ENCODE results near the gene STIP1. TPM values are rescaled to one million over a fixed set of nuclear protein-coding genes. Genes with fewer than 3 reads are reported as not detected.

Gene STIP1
- total and polyA plus RNA-seq, 5 experiments from 2014 or later = 59.4 to 132 (median 110) TPM

DNA sequence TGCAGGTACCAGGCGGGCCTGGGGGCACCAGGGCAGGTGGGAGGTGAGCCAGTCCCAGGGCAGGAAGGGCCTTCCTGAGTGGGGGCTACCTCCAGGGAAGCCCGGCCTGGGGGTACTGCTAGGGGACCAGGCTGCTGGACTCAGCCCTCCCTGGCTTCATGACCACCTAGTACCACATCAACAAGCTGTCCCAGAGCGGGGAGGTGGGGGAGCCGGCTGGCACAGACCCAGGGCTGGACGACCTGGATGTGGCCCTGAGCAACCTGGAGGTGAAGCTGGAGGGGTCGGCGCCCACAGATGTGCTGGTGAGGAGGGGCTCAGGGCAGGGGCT lies 33.3 kb downstream of the STIP1 start:
- POLR2A ChIA-PET = interaction anchor here (0.6 to 7.2 kb wide), 2 partner anchors 13 to 30 kb away, joined by 3 to 83 read pairs; partner anchors contain the start of gene FERMT3
- Mint-ChIP-seq H3K27ac (no peak overlapping the region), H3K27me3 (no peaks in the 10 kb centered on the region)

DNA sequence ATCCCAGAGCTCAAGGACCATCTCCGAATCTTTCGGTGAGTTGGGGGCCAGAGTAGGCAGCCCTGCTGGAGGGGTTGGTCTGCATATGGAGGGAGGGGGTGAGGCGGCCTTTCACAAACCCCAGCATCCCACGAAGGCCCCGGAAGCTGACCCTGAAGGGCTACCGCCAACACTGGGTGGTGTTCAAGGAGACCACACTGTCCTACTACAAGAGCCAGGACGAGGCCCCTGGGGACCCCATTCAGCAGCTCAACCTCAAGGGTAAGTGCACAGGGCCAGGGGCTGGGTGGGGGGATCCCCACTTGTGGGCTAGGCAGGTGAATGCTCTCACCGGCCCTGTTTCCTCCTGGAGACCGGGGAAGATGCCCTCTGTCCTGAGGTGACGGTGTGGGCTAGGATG lies 33.8 kb downstream of the STIP1 start:
- no peaks in the 10 kb centered on the region for H3K9me3 Mint-ChIP-seq
- no peak for ATAC-seq
- peak overlapping the region in 1 of 10 donors; percentile 7 for H3K27ac Mint-ChIP-seq
- no peaks in the 10 kb centered on the region for H3K27me3 Mint-ChIP-seq
- POLR2A ChIA-PET = interaction anchor here (0.6 to 7.2 kb wide), 3 partner anchors 8 to 31 kb away, joined by 3 to 83 read pairs (median 3); partner anchors contain the start of gene FERMT3
- peaks cover 7 to 18% (median 15%) of the 10 kb centered on the region in 4 donors for H3K4me1 Mint-ChIP-seq
- no peak overlapping the region for H3K4me3 Mint-ChIP-seq
- H3K36me3 Mint-ChIP-seq = peaks cover 0 to 50% (median 0%) of the 10 kb centered on the region in 3 donors
- no peak for DNase-seq

More for the DNA sequence above, 33.3 kb downstream of the STIP1 start:
- no peak for ATAC-seq
- Mint-ChIP-seq H3K4me1 (peaks cover 7 to 18% (median 14%) of the 10 kb centered on the region in 4 donors), H3K9me3 (no peaks in the 10 kb centered on the region), H3K4me3 (no peak overlapping the region), H3K36me3 (peaks cover 0 to 54% (median 0%) of the 10 kb centered on the region in 3 donors)
- DNase-seq = no peak

DNA sequence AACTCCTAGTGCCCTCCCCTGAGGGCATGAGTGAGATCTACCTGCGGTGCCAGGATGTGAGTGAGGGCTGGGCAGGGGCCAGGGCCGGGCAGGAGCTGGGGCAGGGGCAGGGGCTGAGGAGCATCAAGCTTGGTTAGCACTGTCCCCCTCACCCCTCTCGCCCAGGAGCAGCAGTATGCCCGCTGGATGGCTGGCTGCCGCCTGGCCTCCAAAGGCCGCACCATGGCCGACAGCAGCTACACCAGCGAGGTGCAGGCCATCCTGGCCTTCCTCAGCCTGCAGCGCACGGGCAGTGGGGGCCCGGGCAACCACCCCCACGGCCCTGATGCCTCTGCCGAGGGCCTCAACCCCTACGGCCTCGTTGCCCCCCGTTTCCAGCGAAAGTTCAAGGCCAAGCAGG lies 34.3 kb downstream of the STIP1 start:
- H3K36me3 Mint-ChIP-seq = peaks cover 0 to 44% (median 0%) of the 10 kb centered on the region in 3 donors
- H3K27ac Mint-ChIP-seq = peak overlapping the region in 2 of 10 donors; percentile 7 to 53
- no peaks in the 10 kb centered on the region for H3K9me3 Mint-ChIP-seq
- H3K27me3 Mint-ChIP-seq = no peaks in the 10 kb centered on the region
- H3K4me3 Mint-ChIP-seq = no peak overlapping the region
- DNase-seq (no peak), ATAC-seq (no peak)
- peaks cover 9 to 20% (median 14%) of the 10 kb centered on the region in 4 donors for H3K4me1 Mint-ChIP-seq
- POLR2A ChIA-PET = interaction anchor here (1.1 to 7.2 kb wide), 2 partner anchors 8 to 14 kb away, joined by 3 to 83 read pairs; partner anchors contain the start of gene FERMT3

DNA sequence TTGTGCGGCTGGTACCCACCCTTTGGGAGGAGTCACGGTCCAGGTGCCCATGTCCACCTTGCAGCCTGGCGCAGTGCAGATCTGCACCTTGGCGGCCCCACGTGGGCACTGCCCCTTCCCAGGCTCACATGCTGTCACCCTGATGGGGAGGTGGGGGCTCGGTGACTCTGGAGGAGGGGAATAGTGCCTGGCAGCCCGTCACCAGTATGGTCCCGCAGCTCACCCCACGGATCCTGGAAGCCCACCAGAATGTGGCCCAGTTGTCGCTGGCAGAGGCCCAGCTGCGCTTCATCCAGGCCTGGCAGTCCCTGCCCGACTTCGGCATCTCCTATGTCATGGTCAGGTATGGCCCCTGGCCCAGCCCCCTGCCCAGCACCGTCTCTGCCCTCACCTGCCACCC lies 34.8 kb downstream of the STIP1 start:
- ATAC-seq = no peak
- peaks cover 12 to 22% (median 15%) of the 10 kb centered on the region in 4 donors for H3K4me1 Mint-ChIP-seq
- POLR2A ChIA-PET = interaction anchor here (1.1 to 7.2 kb wide), 2 partner anchors 9 to 15 kb away, joined by 3 to 83 read pairs; partner anchors contain the start of gene FERMT3
- peaks cover 0 to 40% (median 0%) of the 10 kb centered on the region in 3 donors for H3K36me3 Mint-ChIP-seq
- H3K9me3 Mint-ChIP-seq = no peaks in the 10 kb centered on the region
- no peak overlapping the region for H3K4me3 Mint-ChIP-seq
- H3K27me3 Mint-ChIP-seq = no peaks in the 10 kb centered on the region
- DNase-seq = no peak
- peak overlapping the region in 1 of 10 donors; percentile 27 for H3K27ac Mint-ChIP-seq

DNA sequence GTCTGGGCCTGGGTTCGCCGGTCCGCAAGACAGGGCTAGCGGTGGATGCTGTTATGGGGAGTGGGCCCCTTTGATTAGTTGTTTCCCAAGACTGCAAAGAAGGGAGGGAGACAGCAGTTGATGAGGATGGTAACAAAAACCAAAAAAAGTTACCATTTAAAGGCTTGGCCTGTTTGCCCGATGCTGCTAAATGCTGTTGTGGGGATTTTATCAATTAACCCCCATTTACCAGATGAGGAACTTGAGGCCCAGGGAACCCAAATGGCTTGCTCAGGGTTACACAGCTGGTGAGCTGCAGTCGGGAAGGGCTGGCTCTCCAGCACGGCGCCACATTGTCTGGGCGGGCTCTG lies 36.7 kb downstream of the STIP1 start:
- no peak for DNase-seq
- POLR2A ChIA-PET = interaction anchor here (1.3 to 16.0 kb wide), 4 partner anchors 8 to 22 kb away, joined by 5 to 290 read pairs (median 54); partner anchors contain the start of genes FERMT3, FKBP2 and PPP1R14B
- H3K27ac Mint-ChIP-seq = no peak overlapping the region
- peaks cover 13 to 26% (median 19%) of the 10 kb centered on the region in 4 donors for H3K4me1 Mint-ChIP-seq
- H3K9me3 Mint-ChIP-seq = no peaks in the 10 kb centered on the region
- ATAC-seq = no peak
- no peak overlapping the region for H3K4me3 Mint-ChIP-seq
- no peaks in the 10 kb centered on the region for H3K27me3 Mint-ChIP-seq
- peaks cover 0 to 28% (median 0%) of the 10 kb centered on the region in 3 donors for H3K36me3 Mint-ChIP-seq

DNA sequence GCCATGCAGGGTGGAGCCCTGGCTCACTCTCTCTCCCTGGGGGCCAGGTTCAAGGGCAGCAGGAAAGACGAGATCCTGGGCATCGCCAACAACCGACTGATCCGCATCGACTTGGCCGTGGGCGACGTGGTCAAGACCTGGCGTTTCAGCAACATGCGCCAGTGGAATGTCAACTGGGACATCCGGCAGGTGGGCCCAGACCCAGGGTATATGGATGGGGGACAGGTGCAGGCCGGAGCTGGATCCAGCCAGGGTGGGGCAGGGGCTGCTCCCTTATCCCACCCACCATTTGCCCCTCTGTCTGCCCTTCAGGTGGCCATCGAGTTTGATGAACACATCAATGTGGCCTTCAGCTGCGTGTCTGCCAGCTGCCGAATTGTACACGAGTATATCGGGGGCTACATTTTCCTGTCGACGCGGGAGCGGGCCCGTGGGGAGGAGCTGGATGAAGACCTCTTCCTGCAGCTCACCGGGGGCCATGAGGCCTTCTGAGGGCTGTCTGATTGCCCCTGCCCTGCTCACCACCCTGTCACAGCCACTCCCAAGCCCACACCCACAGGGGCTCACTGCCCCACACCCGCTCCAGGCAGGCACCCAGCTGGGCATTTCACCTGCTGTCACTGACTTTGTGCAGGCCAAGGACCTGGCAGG lies 37.2 kb downstream of the STIP1 start:
- H3K4me3 Mint-ChIP-seq = no peak overlapping the region
- ATAC-seq = no peak
- no peaks in the 10 kb centered on the region for H3K9me3 Mint-ChIP-seq
- no peak for DNase-seq
- peak overlapping the region in 2 of 10 donors; percentile 24 to 52 for H3K27ac Mint-ChIP-seq
- no peaks in the 10 kb centered on the region for H3K27me3 Mint-ChIP-seq
- H3K36me3 Mint-ChIP-seq = peaks cover 0 to 27% (median 0%) of the 10 kb centered on the region in 3 donors
- POLR2A ChIA-PET = interaction anchor here (1.3 to 16.0 kb wide), 6 partner anchors 9 to 28 kb away, joined by 4 to 290 read pairs (median 23); partner anchors contain the start of genes FERMT3, FKBP2, PLCB3 and PPP1R14B
- peaks cover 13 to 29% (median 23%) of the 10 kb centered on the region in 4 donors for H3K4me1 Mint-ChIP-seq

DNA sequence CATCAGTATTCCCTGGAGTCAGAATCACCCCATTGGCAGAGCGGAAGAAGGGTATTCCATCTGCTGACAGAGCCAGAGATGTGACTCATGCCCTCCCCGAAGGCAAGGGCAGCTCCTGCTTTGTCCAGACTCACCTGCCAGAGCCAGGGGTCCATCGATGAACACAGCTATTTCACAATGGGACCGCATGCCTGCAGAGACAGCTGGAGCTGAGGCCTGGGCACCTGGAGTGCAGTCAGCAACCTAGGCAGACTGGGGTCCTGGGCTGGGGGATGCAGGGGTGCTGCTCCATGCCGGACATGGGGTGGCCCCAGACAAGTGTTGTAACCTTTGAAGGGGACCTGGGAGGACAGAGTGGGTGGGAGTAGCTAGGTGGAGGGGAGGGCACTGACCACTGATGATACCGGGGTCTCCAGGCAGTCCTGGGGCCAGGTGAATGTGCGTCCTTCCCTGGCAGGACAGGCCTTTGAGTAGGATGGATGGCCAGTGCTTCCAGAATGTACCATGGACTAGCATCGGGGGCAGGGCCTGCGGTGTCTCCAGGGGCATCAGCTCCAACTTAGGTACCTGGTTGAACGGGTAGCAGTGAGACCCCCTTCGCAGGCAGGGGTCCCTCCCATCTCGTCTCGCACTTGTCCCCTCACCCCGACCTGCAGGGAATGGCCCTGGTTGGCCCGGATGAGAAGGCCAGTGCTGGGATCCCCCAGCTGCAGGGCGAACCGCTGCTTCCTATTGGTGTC lies 38.4 kb downstream of the STIP1 start:
- peaks cover 11 to 35% (median 22%) of the 10 kb centered on the region in 4 donors for H3K4me1 Mint-ChIP-seq
- no peaks in the 10 kb centered on the region for H3K27me3 Mint-ChIP-seq
- no peaks in the 10 kb centered on the region for H3K9me3 Mint-ChIP-seq
- no peak for DNase-seq
- peak overlapping the region; percentile 22 to 95 (median 90) for H3K4me3 Mint-ChIP-seq
- POLR2A ChIA-PET = interaction anchor here (0.5 to 16.0 kb wide), 9 partner anchors 8 to 93 kb away, joined by 3 to 290 read pairs (median 23); partner anchors contain the start of genes FERMT3, FKBP2, PLCB3 and PPP1R14B
- no peak for ATAC-seq
- H3K36me3 Mint-ChIP-seq = peaks cover 0 to 15% (median 0%) of the 10 kb centered on the region in 3 donors
- peak overlapping the region in 6 of 10 donors; percentile 17 to 89 (median 50) for H3K27ac Mint-ChIP-seq

DNA sequence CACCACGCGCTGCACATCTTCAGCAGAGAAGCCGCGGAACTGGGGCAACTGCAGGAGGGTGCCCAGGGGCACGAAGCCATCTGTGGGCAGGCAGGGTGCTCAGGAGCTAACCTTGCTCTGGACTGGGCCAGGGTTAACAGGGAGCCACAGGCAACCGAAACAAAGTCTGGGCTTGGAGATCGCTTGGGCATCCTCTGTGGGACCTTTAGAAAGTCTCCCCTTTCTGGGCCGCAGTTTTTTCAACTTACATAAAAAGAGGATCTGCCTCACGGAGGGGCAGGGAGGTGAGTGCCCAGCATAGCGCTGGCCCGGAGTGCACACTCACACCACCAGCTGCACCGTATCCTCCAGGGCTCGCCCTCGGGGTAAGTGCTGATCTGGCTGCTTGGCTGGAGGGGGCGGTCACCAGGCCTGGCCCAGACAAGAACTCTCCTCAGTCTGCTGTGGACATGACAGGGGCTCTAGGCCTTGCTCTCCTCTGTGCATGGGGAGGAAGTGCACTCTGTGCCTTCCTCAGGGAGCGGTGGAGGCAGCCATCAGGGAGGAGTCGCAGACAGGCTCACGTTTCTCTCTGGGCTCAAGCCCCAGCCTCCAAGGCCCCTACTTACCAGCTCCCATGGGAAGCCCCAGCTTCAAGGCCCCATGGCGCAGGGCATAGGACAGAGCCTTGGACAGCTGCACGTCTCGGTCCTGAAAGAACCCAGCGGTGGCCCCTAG lies 39.1 kb downstream of the STIP1 start:
- H3K4me1 Mint-ChIP-seq = peaks cover 16 to 39% (median 30%) of the 10 kb centered on the region in 4 donors
- H3K27me3 Mint-ChIP-seq = no peaks in the 10 kb centered on the region
- ATAC-seq (no peak), DNase-seq (no peak)
- H3K4me3 Mint-ChIP-seq = peak overlapping the region; percentile 87 to 95 (median 90)
- peak overlapping the region in 9 of 10 donors; percentile 69 to 96 (median 89) for H3K27ac Mint-ChIP-seq
- POLR2A ChIA-PET = interaction anchor here (1.1 to 16.0 kb wide), 8 partner anchors 9 to 92 kb away, joined by 3 to 290 read pairs (median 25); partner anchors contain the start of genes FERMT3, FKBP2, PLCB3 and PPP1R14B
- no peaks in the 10 kb centered on the region for H3K9me3 Mint-ChIP-seq
- peaks cover 0 to 15% (median 0%) of the 10 kb centered on the region in 3 donors for H3K36me3 Mint-ChIP-seq

DNA sequence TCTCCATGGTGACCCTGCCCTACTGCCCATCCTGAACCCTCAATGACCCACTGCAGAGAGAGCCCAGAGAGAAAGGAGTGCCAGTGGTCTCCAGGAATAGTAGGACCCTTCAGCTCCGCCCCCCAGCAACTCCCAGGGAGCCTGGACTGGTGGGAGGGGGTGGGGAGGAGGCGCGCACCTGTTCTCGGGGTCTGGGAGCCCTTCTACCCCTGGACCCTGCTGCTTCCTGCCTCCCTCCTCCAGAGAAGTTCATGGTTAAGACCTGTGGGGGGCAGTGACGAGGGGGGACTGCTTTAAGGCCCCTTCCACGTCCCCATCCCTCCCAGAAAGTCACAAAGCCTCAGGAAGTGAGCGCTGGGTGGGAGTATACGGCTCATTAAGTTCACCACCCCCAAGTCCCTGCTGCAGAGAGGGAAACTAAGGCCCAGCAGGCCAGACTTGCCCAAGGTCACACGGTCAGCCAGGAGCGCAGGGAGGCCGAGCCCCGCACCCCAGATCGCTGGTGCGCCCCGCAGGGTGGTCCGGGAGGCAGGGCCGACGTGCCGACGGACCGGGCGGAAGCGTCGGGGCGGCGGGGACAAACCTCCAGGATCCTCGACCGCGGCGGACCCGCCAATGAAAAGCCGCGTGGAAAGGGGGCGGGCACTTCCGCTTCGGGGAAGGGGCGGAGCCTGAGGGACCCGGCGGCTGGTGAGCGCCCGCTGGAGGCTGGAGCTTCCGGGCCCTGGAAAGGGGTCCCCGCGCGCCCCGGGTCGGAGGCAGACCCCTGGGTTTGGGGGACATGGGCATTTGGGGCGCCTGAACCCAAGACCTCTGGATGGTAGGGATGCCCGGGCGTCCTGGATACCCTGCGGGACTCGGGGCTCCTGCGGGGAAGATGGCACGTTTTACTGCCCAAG lies 39.9 kb downstream of the STIP1 start, which contains the start of the genes NUDT22 and TRPT1:
NUDT22 (plus strand) TSS at position 667 of the 899 bp plus-strand sequence. CDS start 379 bp downstream, outside the sequence.
TRPT1 (minus strand) TSS at position 579 of the 899 bp plus-strand sequence; CDS start at position 253, 326 bp downstream.
- no peaks in the 10 kb centered on the region for H3K9me3 Mint-ChIP-seq
- POLR2A ChIA-PET = interaction anchor here (1.2 to 16.0 kb wide), 14 partner anchors 9 to 91 kb away, joined by 3 to 290 read pairs (median 10); partner anchors contain the start of genes BAD, FERMT3, FKBP2 and GPR137
- H3K27ac Mint-ChIP-seq = peak within 1 kb of the TSS; percentile 83 to 97 (median 92)
- ATAC-seq (peak; percentile 69 to 71), DNase-seq (peak; percentile 80 to 93 (median 85))
- peaks cover 17 to 41% (median 33%) of the 10 kb centered on the region in 4 donors for H3K4me1 Mint-ChIP-seq
- peaks cover 0 to 15% (median 0%) of the 10 kb centered on the region in 3 donors for H3K36me3 Mint-ChIP-seq
- peak within 1 kb of the TSS; percentile 87 to 95 (median 90) for H3K4me3 Mint-ChIP-seq
- H3K27me3 Mint-ChIP-seq = no peaks in the 10 kb centered on the region

DNA sequence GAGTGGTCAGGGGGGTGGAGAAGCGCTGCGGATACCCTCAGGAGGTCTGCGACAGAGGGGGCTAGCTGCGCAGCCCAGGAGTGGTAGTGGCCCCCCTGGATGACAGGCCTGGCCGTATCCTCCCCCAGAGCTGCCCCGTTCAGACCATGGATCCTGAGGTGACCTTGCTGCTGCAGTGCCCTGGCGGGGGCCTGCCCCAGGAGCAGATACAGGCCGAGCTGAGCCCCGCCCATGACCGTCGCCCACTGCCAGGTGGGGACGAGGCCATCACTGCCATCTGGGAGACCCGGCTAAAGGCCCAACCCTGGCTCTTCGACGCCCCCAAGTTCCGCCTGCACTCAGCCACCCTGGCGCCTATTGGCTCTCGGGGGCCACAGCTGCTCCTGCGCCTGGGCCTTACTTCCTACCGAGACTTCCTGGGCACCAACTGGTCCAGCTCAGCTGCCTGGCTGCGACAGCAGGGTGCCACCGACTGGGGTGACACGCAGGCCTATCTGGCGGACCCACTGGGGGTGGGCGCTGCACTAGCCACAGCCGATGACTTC lies 40.6 kb downstream of the STIP1 start:
- H3K36me3 Mint-ChIP-seq = peaks cover 0 to 10% (median 0%) of the 10 kb centered on the region in 3 donors
- peaks cover 19 to 45% (median 36%) of the 10 kb centered on the region in 4 donors for H3K4me1 Mint-ChIP-seq
- peak; percentile 29 to 43 for ATAC-seq
- POLR2A ChIA-PET = interaction anchor here (1.2 to 16.0 kb wide), 14 partner anchors 9 to 91 kb away, joined by 3 to 290 read pairs (median 10); partner anchors contain the start of genes BAD, FERMT3, FKBP2 and GPR137
- H3K9me3 Mint-ChIP-seq = no peaks in the 10 kb centered on the region
- H3K27me3 Mint-ChIP-seq = no peaks in the 10 kb centered on the region
- peak overlapping the region; percentile 87 to 95 (median 90) for H3K4me3 Mint-ChIP-seq
- DNase-seq = peak; percentile 35 to 82 (median 52)
- peak overlapping the region; percentile 83 to 95 (median 90) for H3K27ac Mint-ChIP-seq

Data from naive thymus-derived CD8-positive, alpha-beta T cell (primary cell).